DND-41 (cell line): ENCODE results near the gene NMBR.
"Not testable (repeated sequence)": the region's sequence is repeated elsewhere in the genome, so short reads cannot be mapped to it uniquely, and the experiment has no call there.

Experiments used
- ATAC-seq: fragments of 200-7000 bp; cut with Tn5 transposase; 3 replicates; pipeline ENCODE4 v1.9.1; 2021; ENCODE audit warnings: low read depth; ENCODE audit not compliant: insufficient read depth
- DNase-seq: peaks from one replicate; pipeline ENCODE4 v3.0.0-alpha.2; 2020
- H2AFZ ChIP-seq: 2 replicates; pipeline ENCODE4 v1.6.0; 2012; ENCODE audit warnings: low read depth, low read length
- H3K27ac ChIP-seq: 2 replicates; pipeline ENCODE4 v1.5.1; 2012; ENCODE audit warnings: low read length, inconsistent platforms
- H3K27me3 ChIP-seq: fragments of 200-600 bp; sonication (generic); 2 replicates; pipeline ENCODE4 v1.6.0; 2012; ENCODE audit warnings: low read length, mild to moderate bottlenecking, inconsistent platforms; ENCODE audit not compliant: insufficient read depth, poor library complexity
- H3K36me3 ChIP-seq: 2 replicates; pipeline ENCODE4 v1.5.1; 2012; ENCODE audit warnings: low read length, inconsistent platforms; ENCODE audit not compliant: insufficient read depth
- H3K4me1 ChIP-seq: 2 replicates; pipeline ENCODE4 v1.5.1; 2012; ENCODE audit warnings: mild to moderate bottlenecking, low read length; ENCODE audit not compliant: insufficient read depth
- H3K4me2 ChIP-seq: 2 replicates; pipeline ENCODE4 v1.6.0; 2012; ENCODE audit warnings: mild to moderate bottlenecking, moderate library complexity, low read length, inconsistent platforms; ENCODE audit not compliant: insufficient read depth
- H3K4me3 ChIP-seq, 2 experiments: fragments of 200-600 bp in 1 of 2; shearing (Covaris generic) in 1 of 2; 2 replicates each; pipeline ENCODE4 v1.5.1; 2012 to 2016; ENCODE audit warnings: inconsistent platforms in 2 of 2, low read length in 2 of 2, mild to moderate bottlenecking in 2 of 2, low read depth in 1 of 2, moderate library complexity in 1 of 2
- H3K79me2 ChIP-seq: 2 replicates; pipeline ENCODE4 v1.6.0; 2012; ENCODE audit warnings: low read length, inconsistent platforms; ENCODE audit not compliant: insufficient read depth
- H3K9ac ChIP-seq: 2 replicates; pipeline ENCODE4 v1.6.0; 2012; ENCODE audit warnings: low read depth, mild to moderate bottlenecking, inconsistent platforms, low read length, moderate library complexity
- H3K9me3 ChIP-seq: 2 replicates; pipeline ENCODE4 v1.5.1; 2012; ENCODE audit warnings: low read length, moderate library complexity, mild to moderate bottlenecking, inconsistent platforms; ENCODE audit not compliant: insufficient read depth, severe bottlenecking
- H4K20me1 ChIP-seq: 2 replicates; pipeline ENCODE4 v1.6.0; 2012; ENCODE audit warnings: low read length; ENCODE audit not compliant: insufficient read depth
- EZH2 ChIP-seq: IDR thresholded peaks from 3 replicates; pipeline ENCODE4 v1.6.1; 2012; ENCODE audit warnings: borderline replicate concordance, low read depth, mild to moderate bottlenecking, moderate library complexity, low read length, inconsistent platforms; ENCODE audit not compliant: severe bottlenecking
- TF ChIP-seq, protein P1 (sequence below): IDR thresholded peaks from 2 replicates; pipeline ENCODE4 v1.5.1; 2012; ENCODE audit warnings: borderline replicate concordance, low read length, moderate library complexity, mild to moderate bottlenecking; ENCODE audit not compliant: poor library complexity, severe bottlenecking; ENCODE audit errors: extremely low read depth

NMBR gene

DNA sequence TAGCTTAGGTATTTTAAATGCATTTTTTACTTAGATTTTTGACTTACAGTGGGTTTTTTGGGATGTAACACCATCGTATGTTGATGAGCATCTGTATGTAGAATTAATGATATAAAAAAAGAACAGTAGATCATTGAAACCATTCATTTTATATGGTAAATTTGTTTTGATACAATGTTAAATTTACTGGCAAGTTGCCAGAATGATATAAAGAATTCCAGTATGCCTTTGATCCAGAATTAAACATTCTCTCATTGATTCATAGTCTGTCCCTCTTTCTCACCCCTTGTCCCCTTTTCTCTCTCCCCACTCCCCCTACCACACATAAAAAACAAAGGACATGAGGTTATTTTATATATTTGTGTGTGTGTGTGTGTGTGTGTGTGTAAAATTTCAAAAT, 45.4 kb upstream of the NMBR start:
- no peak for TF ChIP-seq EZH2
- TF ChIP-seq, protein P1, sequence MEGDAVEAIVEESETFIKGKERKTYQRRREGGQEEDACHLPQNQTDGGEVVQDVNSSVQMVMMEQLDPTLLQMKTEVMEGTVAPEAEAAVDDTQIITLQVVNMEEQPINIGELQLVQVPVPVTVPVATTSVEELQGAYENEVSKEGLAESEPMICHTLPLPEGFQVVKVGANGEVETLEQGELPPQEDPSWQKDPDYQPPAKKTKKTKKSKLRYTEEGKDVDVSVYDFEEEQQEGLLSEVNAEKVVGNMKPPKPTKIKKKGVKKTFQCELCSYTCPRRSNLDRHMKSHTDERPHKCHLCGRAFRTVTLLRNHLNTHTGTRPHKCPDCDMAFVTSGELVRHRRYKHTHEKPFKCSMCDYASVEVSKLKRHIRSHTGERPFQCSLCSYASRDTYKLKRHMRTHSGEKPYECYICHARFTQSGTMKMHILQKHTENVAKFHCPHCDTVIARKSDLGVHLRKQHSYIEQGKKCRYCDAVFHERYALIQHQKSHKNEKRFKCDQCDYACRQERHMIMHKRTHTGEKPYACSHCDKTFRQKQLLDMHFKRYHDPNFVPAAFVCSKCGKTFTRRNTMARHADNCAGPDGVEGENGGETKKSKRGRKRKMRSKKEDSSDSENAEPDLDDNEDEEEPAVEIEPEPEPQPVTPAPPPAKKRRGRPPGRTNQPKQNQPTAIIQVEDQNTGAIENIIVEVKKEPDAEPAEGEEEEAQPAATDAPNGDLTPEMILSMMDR: no peak
- peaks cover 24% of the 10 kb centered on the region; the same call in 1 of the 2 replicates for H3K36me3 ChIP-seq
- no peak overlapping the region for H3K4me3 ChIP-seq
- H4K20me1 ChIP-seq: no peaks in the 10 kb centered on the region
- DNase-seq (no peak), ATAC-seq (no peak)
- no peaks in the 10 kb centered on the region for H3K4me1 ChIP-seq
- no peak overlapping the region for H3K9ac ChIP-seq
- no peak overlapping the region for H2AFZ ChIP-seq
- H3K27me3 ChIP-seq: no peaks in the 10 kb centered on the region
- H3K27ac ChIP-seq: no peak overlapping the region
- H3K4me2 ChIP-seq: no peak overlapping the region
- H3K9me3 ChIP-seq: no peaks in the 10 kb centered on the region
- peaks cover 4% of the 10 kb centered on the region; the same call in 1 of the 2 replicates for H3K79me2 ChIP-seq

DNA sequence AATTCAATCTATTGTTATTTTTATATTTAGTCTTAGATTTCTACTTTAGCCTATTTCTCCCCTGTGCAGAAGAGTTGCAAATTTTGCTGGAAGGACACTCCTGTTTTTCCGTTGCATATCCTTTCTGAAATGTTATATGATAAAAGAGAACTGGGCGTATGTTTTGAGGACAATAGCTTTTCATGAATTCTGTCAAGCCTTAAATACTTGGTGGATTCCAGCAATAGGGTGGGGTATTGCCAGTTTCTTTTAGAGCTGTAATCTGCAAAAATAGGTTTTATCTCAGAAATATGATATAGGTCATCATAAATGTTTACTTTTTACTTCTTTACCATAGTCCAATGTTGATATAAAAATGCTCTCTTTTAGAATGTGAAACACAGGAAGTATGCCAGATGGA, 42.1 kb upstream of the NMBR start:
- no peaks in the 10 kb centered on the region for H3K27me3 ChIP-seq
- H2AFZ ChIP-seq: no peak overlapping the region

DNA sequence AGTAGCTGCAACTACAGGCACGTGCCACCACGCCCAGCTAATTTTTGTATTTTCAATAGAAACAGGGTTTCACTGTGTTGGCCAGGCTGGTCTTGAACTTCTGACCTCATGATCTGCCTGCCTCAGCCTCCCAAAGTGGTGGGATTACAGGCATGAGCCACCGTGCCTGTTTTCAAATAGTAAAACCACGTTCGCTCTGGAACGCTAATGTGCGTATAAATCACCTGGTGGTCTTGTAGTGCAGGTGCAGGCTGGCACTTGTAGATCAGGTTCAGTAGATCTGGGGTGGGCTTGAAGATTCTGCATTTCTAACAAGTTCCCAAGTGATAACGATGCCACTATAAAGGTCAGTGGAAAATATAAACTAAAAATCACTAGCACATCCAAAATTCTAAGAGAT, 41.4 kb upstream of the NMBR start:
- H4K20me1 ChIP-seq, ATAC-seq: not testable (repeated sequence)
- TF ChIP-seq, protein P1: peak; percentile 41

More for the DNA sequence above, 42.1 kb upstream of the NMBR start:
- H3K27ac ChIP-seq: no peak overlapping the region
- no peaks in the 10 kb centered on the region for H4K20me1 ChIP-seq
- ATAC-seq: no peak
- H3K4me3 ChIP-seq: no peak overlapping the region
- no peaks in the 10 kb centered on the region for H3K9me3 ChIP-seq
- TF ChIP-seq, protein P1: no peak
- no peak for TF ChIP-seq EZH2
- no peaks in the 10 kb centered on the region; the same call in 1 of the 2 replicates for H3K79me2 ChIP-seq
- DNase-seq: no peak
- H3K4me2 ChIP-seq: no peak overlapping the region
- peaks cover 24% of the 10 kb centered on the region; the same call in 1 of the 2 replicates for H3K36me3 ChIP-seq
- no peak overlapping the region for H3K9ac ChIP-seq
- no peaks in the 10 kb centered on the region for H3K4me1 ChIP-seq

DNA sequence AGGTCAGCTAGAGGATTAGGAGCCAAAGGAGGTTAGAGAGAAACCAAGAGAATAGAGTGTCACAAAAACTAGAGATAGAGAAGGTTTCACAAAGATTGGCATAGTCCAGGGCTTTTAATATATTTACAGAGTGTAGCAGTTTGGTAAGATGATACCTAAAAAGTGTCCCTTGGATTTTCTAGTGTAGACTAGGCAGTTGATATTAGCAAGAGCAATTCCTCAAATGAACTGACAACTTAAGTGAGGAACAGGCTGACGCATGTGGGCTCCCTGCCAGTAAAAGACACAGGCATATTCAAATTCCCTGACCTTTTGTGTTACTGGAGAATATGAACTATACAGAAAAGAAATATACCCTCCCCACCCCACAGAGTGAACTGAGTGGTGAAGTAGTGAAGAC, 40.3 kb upstream of the NMBR start:
- no peak for DNase-seq
- no peak overlapping the region for H3K4me2 ChIP-seq
- H3K9me3 ChIP-seq: no peaks in the 10 kb centered on the region
- H3K79me2 ChIP-seq: no peaks in the 10 kb centered on the region
- no peak overlapping the region for H3K9ac ChIP-seq
- no peaks in the 10 kb centered on the region for H4K20me1 ChIP-seq
- no peak for TF ChIP-seq EZH2
- TF ChIP-seq, protein P1: no peak
- no peaks in the 10 kb centered on the region for H3K27me3 ChIP-seq
- no peaks in the 10 kb centered on the region for H3K4me1 ChIP-seq
- no peak for ATAC-seq
- no peak overlapping the region for H3K27ac ChIP-seq
- no peak overlapping the region for H3K4me3 ChIP-seq
- peaks cover 15% of the 10 kb centered on the region; the same call in 1 of the 2 replicates for H3K36me3 ChIP-seq
- no peak overlapping the region for H2AFZ ChIP-seq

More for the DNA sequence above, 41.4 kb upstream of the NMBR start:
- H3K4me2 ChIP-seq, H3K4me3 ChIP-seq, H3K27me3 ChIP-seq, H3K4me1 ChIP-seq, H3K27ac ChIP-seq, H2AFZ ChIP-seq, H3K9me3 ChIP-seq, H3K9ac ChIP-seq, DNase-seq, H3K79me2 ChIP-seq: not testable (repeated sequence)
- peaks cover 18% of the 10 kb centered on the region; the same call in 1 of the 2 replicates for H3K36me3 ChIP-seq
